ENCODE measurements around the gene MRPL17. TPM values are rescaled to one million over a fixed set of nuclear protein-coding genes. Genes with fewer than 3 reads are reported as not detected.

The MRPL17 gene
- total and polyA plus RNA-seq, 10 of the 15 experiments (the other 5 are each of a cell fraction or from before 2014, with no cell fraction given) = 60.3 to 171 (median 94.8) TPM

DNA sequence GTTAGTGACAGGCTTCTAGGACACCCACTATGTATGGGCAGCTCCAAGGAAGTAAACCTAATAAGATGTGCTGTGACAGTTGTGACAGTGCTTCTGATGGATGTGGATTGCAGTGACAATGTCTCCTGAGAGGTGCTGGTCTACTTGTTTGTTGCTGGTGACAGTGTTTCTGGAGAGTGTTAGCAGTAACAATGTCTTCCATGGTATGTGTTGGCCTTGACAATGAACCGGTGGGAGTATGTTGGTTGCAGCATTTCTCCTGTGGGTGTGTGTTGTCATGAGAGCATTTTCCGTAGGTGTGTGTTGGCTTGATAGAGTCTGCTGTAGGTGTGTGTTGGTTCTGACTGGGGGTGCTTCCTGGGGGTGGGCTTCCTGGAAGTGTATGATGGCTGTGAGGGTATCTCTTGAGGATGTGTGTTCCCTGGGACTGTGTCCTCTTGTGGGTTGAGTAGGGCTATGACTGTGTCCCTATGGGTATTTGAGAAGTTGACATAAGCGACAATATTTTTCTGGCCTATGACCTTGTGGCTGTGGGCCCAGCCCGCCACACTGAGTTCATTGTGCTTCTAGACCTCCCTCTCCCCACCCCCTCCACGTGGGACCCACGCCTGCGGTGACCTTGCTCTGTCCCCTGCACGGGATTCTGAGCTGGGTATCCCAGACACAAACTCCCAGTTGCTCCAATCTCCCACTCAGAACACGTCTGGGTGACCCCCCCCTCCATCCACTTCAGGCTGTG is 28.7 kb downstream of the MRPL17 start:
- in situ Hi-C loops (cut with MboI) (no loop called here), intact Hi-C loops (cut with micrococcal nuclease; ENCODE audit: unreplicated experiment) (no loop called here)
- 76% methylated on average over 9 of the region's 9 CpGs for WGBS (ENCODE audit: insufficient coverage, insufficient replicate concordance, low lambda C conversion rate, missing lambda C conversion rate)
- Histone ChIP-seq H3K4me2 (ENCODE audit: control insufficient read depth, insufficient read depth) (no peak overlapping the region), H3K4me1 (ENCODE audit: control insufficient read depth, insufficient read depth, low read length) (no peaks in the 10 kb centered on the region), H3K36me3 (ENCODE audit: control insufficient read depth in 2 of 2, insufficient read depth in 2 of 2, low read length in 1 of 2) (no peaks in the 10 kb centered on the region), H2AFZ (ENCODE audit: control insufficient read depth, low read depth, low read length) (no peak overlapping the region), H4K20me1 (ENCODE audit: control insufficient read depth, insufficient read depth) (no peaks in the 10 kb centered on the region), H3K9ac (ENCODE audit: control insufficient read depth, insufficient read depth, low read length) (no peak overlapping the region), H3K4me3 (no peak overlapping the region), H3K27me3 (replicated peaks in 1 of 2; ENCODE audit: control insufficient read depth in 2 of 2, insufficient read depth in 2 of 2, low read length in 1 of 2) (peaks cover 4% of the 10 kb centered on the region in 2 experiments), H3K79me2 (ENCODE audit: control insufficient read depth, insufficient read depth, low read length) (no peaks in the 10 kb centered on the region), H3K9me3 (replicated peaks; ENCODE audit: control insufficient read depth, insufficient read depth, low read length) (no peaks in the 10 kb centered on the region), H3K27ac (ENCODE audit: control insufficient read depth, insufficient read depth) (no peak overlapping the region)
- BruUV-seq (replicated peaks) = no TSS peak
- ChIA-PET CTCF (interaction anchor here (1.3 kb wide), 1 partner anchor 14 kb away, joined by 5 read pairs; no protein-coding TSS in a partner anchor), SMC1A (ENCODE audit: uncharacterized antibody, unreplicated experiment) (interaction anchor here (1.4 kb wide), 1 partner anchor 12 kb away, joined by 3 read pairs; no protein-coding TSS in a partner anchor), RAD21 (ENCODE audit: unreplicated experiment) (no interaction called here), POLR2A (no interaction called here)
- FAIRE-seq (no peak), ATAC-seq (no peak), DNase-seq (ENCODE audit: low read depth, low spot score) (no peak)
- TF ChIP-seq TCF7 (IDR thresholded peaks at IDR 0.05; ENCODE audit: borderline replicate concordance) = no peak
- no peak for TF ChIP-seq CBX3 (IDR thresholded peaks at IDR 0.05; ENCODE audit: borderline replicate concordance, low read depth)
- TF ChIP-seq, protein P1, sequence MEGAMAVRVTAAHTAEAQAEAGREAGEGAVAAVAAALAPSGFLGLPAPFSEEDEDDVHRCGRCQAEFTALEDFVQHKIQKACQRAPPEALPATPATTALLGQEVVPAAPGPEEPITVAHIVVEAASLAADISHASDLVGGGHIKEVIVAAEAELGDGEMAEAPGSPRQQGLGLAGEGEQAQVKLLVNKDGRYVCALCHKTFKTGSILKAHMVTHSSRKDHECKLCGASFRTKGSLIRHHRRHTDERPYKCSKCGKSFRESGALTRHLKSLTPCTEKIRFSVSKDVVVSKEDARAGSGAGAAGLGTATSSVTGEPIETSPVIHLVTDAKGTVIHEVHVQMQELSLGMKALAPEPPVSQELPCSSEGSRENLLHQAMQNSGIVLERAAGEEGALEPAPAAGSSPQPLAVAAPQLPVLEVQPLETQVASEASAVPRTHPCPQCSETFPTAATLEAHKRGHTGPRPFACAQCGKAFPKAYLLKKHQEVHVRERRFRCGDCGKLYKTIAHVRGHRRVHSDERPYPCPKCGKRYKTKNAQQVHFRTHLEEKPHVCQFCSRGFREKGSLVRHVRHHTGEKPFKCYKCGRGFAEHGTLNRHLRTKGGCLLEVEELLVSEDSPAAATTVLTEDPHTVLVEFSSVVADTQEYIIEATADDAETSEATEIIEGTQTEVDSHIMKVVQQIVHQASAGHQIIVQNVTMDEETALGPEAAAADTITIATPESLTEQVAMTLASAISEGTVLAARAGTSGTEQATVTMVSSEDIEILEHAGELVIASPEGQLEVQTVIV (IDR thresholded peaks at IDR 0.05; ENCODE audit: borderline replicate concordance, partially characterized antibody) = no peak
- TF ChIP-seq MTA2 (IDR thresholded peaks at IDR 0.05; ENCODE audit: low read depth) = no peak
- no peak for TF ChIP-seq SMC3 (IDR thresholded peaks at IDR 0.05; ENCODE audit: borderline replicate concordance, low read length)
- no peak for TF ChIP-seq ZBED1 (IDR thresholded peaks at IDR 0.05; ENCODE audit: borderline replicate concordance)
- TF ChIP-seq JUNB (IDR thresholded peaks at IDR 0.05) = no peak
- no peak for TF ChIP-seq GABPA (IDR thresholded peaks at IDR 0.05; ENCODE audit: low read depth)
- TF ChIP-seq MEF2B (IDR thresholded peaks at IDR 0.05; ENCODE audit: partially characterized antibody, poor library complexity, severe bottlenecking) = no peak
- TF ChIP-seq, protein P2, sequence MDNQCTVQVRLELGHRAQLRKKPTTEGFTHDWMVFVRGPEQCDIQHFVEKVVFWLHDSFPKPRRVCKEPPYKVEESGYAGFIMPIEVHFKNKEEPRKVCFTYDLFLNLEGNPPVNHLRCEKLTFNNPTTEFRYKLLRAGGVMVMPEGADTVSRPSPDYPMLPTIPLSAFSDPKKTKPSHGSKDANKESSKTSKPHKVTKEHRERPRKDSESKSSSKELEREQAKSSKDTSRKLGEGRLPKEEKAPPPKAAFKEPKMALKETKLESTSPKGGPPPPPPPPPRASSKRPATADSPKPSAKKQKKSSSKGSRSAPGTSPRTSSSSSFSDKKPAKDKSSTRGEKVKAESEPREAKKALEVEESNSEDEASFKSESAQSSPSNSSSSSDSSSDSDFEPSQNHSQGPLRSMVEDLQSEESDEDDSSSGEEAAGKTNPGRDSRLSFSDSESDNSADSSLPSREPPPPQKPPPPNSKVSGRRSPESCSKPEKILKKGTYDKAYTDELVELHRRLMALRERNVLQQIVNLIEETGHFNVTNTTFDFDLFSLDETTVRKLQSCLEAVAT (IDR thresholded peaks at IDR 0.05) = no peak
- TF ChIP-seq, protein P3, sequence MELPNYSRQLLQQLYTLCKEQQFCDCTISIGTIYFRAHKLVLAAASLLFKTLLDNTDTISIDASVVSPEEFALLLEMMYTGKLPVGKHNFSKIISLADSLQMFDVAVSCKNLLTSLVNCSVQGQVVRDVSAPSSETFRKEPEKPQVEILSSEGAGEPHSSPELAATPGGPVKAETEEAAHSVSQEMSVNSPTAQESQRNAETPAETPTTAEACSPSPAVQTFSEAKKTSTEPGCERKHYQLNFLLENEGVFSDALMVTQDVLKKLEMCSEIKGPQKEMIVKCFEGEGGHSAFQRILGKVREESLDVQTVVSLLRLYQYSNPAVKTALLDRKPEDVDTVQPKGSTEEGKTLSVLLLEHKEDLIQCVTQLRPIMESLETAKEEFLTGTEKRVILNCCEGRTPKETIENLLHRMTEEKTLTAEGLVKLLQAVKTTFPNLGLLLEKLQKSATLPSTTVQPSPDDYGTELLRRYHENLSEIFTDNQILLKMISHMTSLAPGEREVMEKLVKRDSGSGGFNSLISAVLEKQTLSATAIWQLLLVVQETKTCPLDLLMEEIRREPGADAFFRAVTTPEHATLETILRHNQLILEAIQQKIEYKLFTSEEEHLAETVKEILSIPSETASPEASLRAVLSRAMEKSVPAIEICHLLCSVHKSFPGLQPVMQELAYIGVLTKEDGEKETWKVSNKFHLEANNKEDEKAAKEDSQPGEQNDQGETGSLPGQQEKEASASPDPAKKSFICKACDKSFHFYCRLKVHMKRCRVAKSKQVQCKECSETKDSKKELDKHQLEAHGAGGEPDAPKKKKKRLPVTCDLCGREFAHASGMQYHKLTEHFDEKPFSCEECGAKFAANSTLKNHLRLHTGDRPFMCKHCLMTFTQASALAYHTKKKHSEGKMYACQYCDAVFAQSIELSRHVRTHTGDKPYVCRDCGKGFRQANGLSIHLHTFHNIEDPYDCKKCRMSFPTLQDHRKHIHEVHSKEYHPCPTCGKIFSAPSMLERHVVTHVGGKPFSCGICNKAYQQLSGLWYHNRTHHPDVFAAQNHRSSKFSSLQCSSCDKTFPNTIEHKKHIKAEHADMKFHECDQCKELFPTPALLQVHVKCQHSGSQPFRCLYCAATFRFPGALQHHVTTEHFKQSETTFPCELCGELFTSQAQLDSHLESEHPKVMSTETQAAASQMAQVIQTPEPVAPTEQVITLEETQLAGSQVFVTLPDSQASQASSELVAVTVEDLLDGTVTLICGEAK (IDR thresholded peaks at IDR 0.05; ENCODE audit: borderline replicate concordance) = no peak
- TF ChIP-seq RCOR1 (conservative IDR thresholded peaks at IDR 0.05; ENCODE audit: low read depth, low read length) = no peak

All from GM12878 (cell line).